BLaER1 treated with 17β-estradiol and CSF1 and Interleukin-3, amounts not matched to agents 10 nM and 100 nM (cell line): Measurements from ENCODE around the gene CERK.
A peak's percentile ranks its signal among the peaks of the same experiment; 100 is the strongest.
"Not testable (repeated sequence)": the region's sequence is repeated elsewhere in the genome, so short reads cannot be mapped to it uniquely, and the experiment has no call there.

Experiments
- H3K27ac ChIP-seq, 11 experiments: shearing (Covaris generic); formaldehyde crosslinking; 2 replicates each; pipeline ENCODE4 v1.8.1; 2022
- H3K27me3 ChIP-seq, 11 experiments: shearing (Covaris generic); formaldehyde crosslinking; 2 replicates each; pipeline ENCODE4 v1.8.1; 2022
- H3K36me3 ChIP-seq, 11 experiments: shearing (Covaris generic); formaldehyde crosslinking; 2 replicates each; pipeline ENCODE4 v1.8.1; 2022
- H3K4me1 ChIP-seq, 10 experiments: shearing (Covaris generic); formaldehyde crosslinking; 2 replicates each; pipeline ENCODE4 v1.8.1; 2022
- H3K4me2 ChIP-seq, 11 experiments: shearing (Covaris generic); formaldehyde crosslinking; 2 replicates each; pipeline ENCODE4 v1.8.1; 2022
- H3K4me3 ChIP-seq, 10 experiments: shearing (Covaris generic); formaldehyde crosslinking; 2 replicates each; pipeline ENCODE4 v1.8.1; 2022
- H3K9ac ChIP-seq, 11 experiments: shearing (Covaris generic); formaldehyde crosslinking; 2 replicates each; pipeline ENCODE4 v1.8.1; 2022
- H3K9me3 ChIP-seq, 11 experiments: shearing (Covaris generic); formaldehyde crosslinking; replicated peaks in 1 of 11; 2 replicates each; pipeline ENCODE4 v1.8.1; 2022
- H4K20me1 ChIP-seq, 11 experiments: shearing (Covaris generic); formaldehyde crosslinking; 2 replicates each; pipeline ENCODE4 v1.8.1; 2022
- Cebpa-rat ChIP-seq, 11 experiments: shearing (Covaris generic); IDR thresholded peaks; 2 replicates each; pipeline ENCODE4 v1.8.1; 2022

Gene CERK

DNA sequence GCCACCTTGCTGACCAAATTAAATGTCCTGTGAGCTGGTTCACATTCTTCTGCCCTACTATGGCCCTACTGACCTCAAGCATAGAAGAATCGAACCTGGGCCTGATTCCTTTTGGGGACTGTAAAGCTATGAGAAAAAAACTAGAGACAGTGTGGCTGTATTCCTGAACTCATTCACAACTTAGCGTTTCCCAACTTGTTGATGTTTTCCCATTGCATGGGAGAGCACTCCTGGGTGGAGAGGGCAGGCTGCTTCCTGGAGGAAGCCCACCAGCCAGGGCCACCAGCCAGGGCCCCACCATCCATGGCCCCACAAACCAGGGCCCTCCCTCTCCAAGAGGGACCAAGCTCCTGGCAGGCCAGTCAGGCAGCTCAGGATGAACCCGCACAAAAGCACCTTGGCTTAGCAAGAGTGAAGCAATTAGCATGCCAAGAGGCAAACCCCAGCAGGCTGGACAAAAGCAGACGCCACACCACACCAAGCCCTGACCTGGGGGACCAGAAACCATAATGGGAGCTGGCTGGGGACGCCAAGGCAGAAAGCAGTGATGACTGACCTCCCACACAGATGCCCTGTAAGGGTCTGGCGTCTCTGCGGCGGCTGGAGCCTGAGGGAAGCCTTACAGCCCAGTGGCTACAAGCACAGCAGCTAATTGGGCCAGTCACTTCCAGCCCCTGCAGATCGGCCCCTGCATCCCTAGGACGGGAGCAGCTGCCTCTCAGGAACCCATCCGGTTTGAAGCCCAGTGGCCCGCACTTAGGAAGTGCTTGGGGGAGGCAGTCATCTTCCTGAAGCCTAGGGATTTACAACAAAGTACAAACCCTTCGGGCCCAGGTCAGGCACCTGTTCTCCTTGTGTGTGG, 2.1 kb downstream of the CERK start:
- peak overlapping the region; percentile 90 to 100 (median 98) for H3K4me2 ChIP-seq
- no peak for TF ChIP-seq Cebpa-rat (IDR thresholded peaks at IDR 0.05)
- peak overlapping the region; percentile 71 to 92 (median 83) for H3K4me3 ChIP-seq
- peaks cover 0 to 13% (median 6%) of the 10 kb centered on the region in 11 experiments; a peak in 9 of 22 replicates for H3K36me3 ChIP-seq
- peaks cover 48 to 66% (median 63%) of the 10 kb centered on the region in 11 experiments for H4K20me1 ChIP-seq
- peaks cover 86 to 89% (median 88%) of the 10 kb centered on the region in 10 experiments for H3K4me1 ChIP-seq
- peak overlapping the region in 10 of 11 experiments; percentile 74 to 94 (median 90); a peak in 19 of 22 replicates for H3K27ac ChIP-seq
- H3K27me3 ChIP-seq, result no peaks in the 10 kb centered on the region
- peak overlapping the region; percentile 85 to 95 (median 93) for H3K9ac ChIP-seq
- H3K9me3 ChIP-seq, result no peaks in the 10 kb centered on the region

DNA sequence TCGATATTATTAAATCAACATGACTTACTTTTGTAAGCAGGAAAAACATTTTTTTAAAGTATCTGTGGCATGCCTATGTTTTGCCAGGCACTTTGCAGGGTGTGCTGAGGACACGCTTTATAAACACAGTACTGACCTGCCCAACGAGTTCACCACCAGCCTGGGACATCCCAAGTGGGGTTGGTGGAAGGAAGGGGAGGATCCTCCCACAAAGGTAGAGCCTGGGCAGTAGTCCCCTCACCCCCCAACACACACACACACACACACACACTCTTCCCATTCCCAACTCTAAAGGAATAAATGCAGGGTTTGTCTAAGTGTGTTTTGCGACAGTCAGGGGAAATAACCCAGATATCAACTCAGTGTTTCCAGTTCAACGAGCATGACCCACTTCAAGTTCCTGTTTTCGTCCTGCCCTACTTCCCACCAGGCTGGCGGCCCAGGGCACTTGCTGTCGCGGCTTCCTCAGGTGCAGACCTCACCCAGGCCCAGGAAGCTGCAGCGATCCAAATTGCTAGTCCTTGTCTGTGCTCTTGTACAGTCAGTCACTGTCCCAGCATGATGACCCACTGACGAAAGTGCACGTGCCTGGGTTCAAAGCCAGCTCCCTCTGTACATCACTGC, 3.1 kb downstream of the CERK start:
- H3K36me3 ChIP-seq, result peaks cover 0 to 15% (median 6%) of the 10 kb centered on the region in 11 experiments; a peak in 9 of 22 replicates
- peaks cover 85 to 89% (median 88%) of the 10 kb centered on the region in 10 experiments for H3K4me1 ChIP-seq
- peaks cover 58 to 77% (median 73%) of the 10 kb centered on the region in 11 experiments for H4K20me1 ChIP-seq
- H3K9me3 ChIP-seq, result no peaks in the 10 kb centered on the region
- H3K27ac ChIP-seq, result peak overlapping the region in 10 of 11 experiments; percentile 39 to 94 (median 90); a peak in 20 of 22 replicates
- H3K9ac ChIP-seq, result peak overlapping the region; percentile 85 to 95 (median 93); a peak in 19 of 22 replicates
- H3K27me3 ChIP-seq, result no peaks in the 10 kb centered on the region
- peak overlapping the region; percentile 90 to 100 (median 98) for H3K4me2 ChIP-seq
- no peak for TF ChIP-seq Cebpa-rat (IDR thresholded peaks at IDR 0.05)
- peak overlapping the region; percentile 1 to 92 (median 83); a peak in 17 of 20 replicates for H3K4me3 ChIP-seq

DNA sequence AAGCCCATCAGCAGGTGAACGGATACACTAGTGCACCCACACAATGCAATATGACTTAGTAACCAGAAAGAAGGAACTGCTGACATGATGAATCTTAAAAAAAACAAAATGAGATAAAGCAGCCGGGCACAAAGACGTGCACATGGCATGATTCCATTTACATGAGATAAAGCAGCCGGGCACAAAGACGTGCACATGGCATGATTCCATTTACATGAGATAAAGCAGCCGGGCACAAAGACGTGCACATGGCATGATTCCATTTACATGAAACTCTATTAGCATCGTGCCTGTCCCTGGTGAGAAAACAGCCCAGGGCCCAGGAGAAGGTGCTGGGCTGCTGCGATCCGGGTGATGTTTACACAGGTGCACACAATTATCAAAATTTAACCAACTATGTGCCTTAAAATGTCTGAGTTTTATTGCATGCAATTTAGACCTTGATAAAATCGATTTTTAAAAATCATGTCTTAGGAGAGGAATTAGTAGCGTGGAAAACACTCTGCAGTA, 3.8 kb downstream of the CERK start:
- Histone ChIP-seq H3K4me2 (peak overlapping the region; percentile 90 to 100 (median 98)), H3K9ac (peak overlapping the region in 7 of 11 experiments; percentile 91 to 95 (median 95); a peak in 13 of 22 replicates), H3K4me1 (peaks cover 79 to 89% (median 88%) of the 10 kb centered on the region in 10 experiments), H4K20me1 (peaks cover 65 to 84% (median 80%) of the 10 kb centered on the region in 11 experiments), H3K36me3 (peaks cover 0 to 17% (median 6%) of the 10 kb centered on the region in 11 experiments; a peak in 12 of 22 replicates), H3K4me3 (peak overlapping the region in 7 of 10 experiments; percentile 71 to 92 (median 84); a peak in 10 of 20 replicates), H3K27ac (peak overlapping the region in 8 of 11 experiments; percentile 83 to 94 (median 92); a peak in 16 of 22 replicates)
- not testable (repeated sequence) for H3K27me3 ChIP-seq, H3K9me3 ChIP-seq

DNA sequence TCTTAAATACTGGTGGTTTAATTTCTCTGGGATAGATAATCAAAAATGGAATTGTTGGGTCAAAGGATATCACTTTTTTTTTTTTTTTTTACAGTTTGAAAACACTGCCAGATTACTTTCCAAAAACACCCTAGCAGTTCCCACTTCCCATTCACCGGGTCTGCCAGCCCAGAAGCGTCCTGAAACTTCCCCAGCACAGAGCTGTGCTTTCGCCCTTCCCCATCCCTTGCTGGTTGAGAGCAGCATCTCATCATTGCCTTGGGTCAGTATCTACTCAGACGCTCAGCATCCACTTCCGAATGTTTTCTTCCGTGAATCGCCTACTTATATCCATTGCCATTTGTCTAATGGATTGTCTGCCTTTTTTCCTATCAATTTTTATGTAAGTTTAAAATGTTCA, 5.5 kb downstream of the CERK start:
- H3K4me3 ChIP-seq, result no peak overlapping the region
- peaks cover 14 to 34% (median 20%) of the 10 kb centered on the region in 11 experiments; a peak in 21 of 22 replicates for H3K36me3 ChIP-seq
- H3K4me2 ChIP-seq, result peak overlapping the region; percentile 25 to 100 (median 98); a peak in 21 of 22 replicates
- TF ChIP-seq Cebpa-rat (IDR thresholded peaks at IDR 0.05), result no peak
- peaks cover 71 to 97% (median 96%) of the 10 kb centered on the region in 10 experiments for H3K4me1 ChIP-seq
- peak overlapping the region in 3 of 11 experiments; percentile 16 to 36 (median 31); a peak in 2 of 22 replicates for H3K27ac ChIP-seq
- H3K9me3 ChIP-seq, result no peaks in the 10 kb centered on the region
- peak overlapping the region in 3 of 11 experiments; percentile 35 to 41 (median 38); a peak in 3 of 22 replicates for H3K9ac ChIP-seq
- peaks cover 83 to 100% (median 97%) of the 10 kb centered on the region in 11 experiments for H4K20me1 ChIP-seq
- no peaks in the 10 kb centered on the region for H3K27me3 ChIP-seq

DNA sequence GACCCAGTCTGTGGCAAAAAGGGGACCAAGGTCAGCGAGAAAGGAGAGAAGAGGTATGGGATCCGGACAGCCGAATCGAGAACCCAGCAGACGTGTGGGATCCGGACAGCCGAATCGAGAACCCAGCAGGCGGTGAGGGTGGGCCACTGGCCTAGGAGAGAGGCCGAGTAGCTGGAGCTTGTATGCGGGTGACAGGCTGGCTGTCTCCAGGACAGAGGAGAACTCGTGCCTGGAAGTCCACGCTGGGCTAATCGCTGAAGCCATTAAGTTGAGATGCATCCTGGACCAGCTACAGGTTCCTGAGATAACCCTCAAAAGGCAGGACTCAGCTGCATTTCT, 6.0 kb downstream of the CERK start:
- no peaks in the 10 kb centered on the region for H3K27me3 ChIP-seq
- peak overlapping the region in 8 of 11 experiments; percentile 6 to 58 (median 45); a peak in 10 of 22 replicates for H3K27ac ChIP-seq
- H3K4me3 ChIP-seq, result no peak overlapping the region
- no peak for TF ChIP-seq Cebpa-rat (IDR thresholded peaks at IDR 0.05)
- peaks cover 88 to 100% (median 98%) of the 10 kb centered on the region in 11 experiments for H4K20me1 ChIP-seq
- peak overlapping the region; percentile 63 to 100 (median 98) for H3K4me2 ChIP-seq
- H3K36me3 ChIP-seq, result peaks cover 18 to 39% (median 23%) of the 10 kb centered on the region in 11 experiments; a peak in 21 of 22 replicates
- no peaks in the 10 kb centered on the region for H3K9me3 ChIP-seq
- H3K4me1 ChIP-seq, result peaks cover 70 to 100% (median 99%) of the 10 kb centered on the region in 10 experiments
- H3K9ac ChIP-seq, result peak overlapping the region in 10 of 11 experiments; percentile 16 to 62 (median 42); a peak in 15 of 22 replicates

DNA sequence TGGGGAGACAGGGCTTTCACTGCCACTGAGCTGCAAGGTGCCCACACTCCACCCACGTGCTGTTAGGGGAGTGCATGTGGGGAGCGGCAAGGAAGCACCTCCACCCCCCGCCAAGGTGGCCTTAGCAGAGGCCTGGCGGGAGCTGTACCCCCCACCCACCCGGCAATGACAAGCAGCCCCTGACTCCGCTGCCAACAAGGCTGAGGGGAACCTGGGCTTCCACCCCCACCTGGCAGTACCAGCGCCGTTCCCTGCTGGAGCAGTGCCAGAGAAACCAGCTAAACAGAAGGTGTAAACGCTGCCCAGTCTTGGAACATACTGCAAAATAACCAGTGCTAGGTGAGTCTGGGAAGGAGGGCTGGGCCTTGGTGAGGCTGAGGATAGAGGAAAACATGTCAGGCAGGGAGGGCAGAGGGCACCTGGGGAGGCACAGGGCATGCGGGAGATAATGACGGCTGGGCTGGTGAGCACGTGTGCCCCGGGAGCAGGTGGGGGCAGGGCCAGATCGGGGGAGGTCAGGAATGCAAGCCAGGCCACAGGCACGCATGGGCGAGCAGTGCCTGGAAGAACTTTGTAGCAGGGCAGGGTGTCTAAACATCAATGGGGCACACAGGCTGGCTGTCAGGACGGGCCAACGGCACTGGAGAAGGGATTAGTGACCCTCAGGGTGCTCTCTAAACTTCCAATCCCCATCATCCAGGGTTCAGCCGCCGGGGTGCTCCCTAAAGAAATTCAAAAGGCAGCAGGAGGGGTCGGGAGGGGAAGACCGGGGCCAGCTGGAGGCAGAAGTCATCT, 6.6 kb downstream of the CERK start:
- H3K27ac ChIP-seq, result peak overlapping the region in 8 of 11 experiments; percentile 6 to 58 (median 45); a peak in 11 of 22 replicates
- H3K4me2 ChIP-seq, result peak overlapping the region; percentile 63 to 100 (median 98)
- peaks cover 64 to 98% (median 97%) of the 10 kb centered on the region in 10 experiments for H3K4me1 ChIP-seq
- TF ChIP-seq Cebpa-rat (IDR thresholded peaks at IDR 0.05), result no peak
- H3K9ac ChIP-seq, result peak overlapping the region in 10 of 11 experiments; percentile 16 to 62 (median 44); a peak in 15 of 22 replicates
- peaks cover 88 to 100% (median 98%) of the 10 kb centered on the region in 11 experiments for H4K20me1 ChIP-seq
- H3K4me3 ChIP-seq, result peak overlapping the region in 2 of 10 experiments; percentile 7 to 26; a peak in 2 of 20 replicates
- H3K36me3 ChIP-seq, result peaks cover 18 to 43% (median 28%) of the 10 kb centered on the region in 11 experiments; a peak in 21 of 22 replicates
- no peaks in the 10 kb centered on the region for H3K27me3 ChIP-seq
- H3K9me3 ChIP-seq, result no peaks in the 10 kb centered on the region

DNA sequence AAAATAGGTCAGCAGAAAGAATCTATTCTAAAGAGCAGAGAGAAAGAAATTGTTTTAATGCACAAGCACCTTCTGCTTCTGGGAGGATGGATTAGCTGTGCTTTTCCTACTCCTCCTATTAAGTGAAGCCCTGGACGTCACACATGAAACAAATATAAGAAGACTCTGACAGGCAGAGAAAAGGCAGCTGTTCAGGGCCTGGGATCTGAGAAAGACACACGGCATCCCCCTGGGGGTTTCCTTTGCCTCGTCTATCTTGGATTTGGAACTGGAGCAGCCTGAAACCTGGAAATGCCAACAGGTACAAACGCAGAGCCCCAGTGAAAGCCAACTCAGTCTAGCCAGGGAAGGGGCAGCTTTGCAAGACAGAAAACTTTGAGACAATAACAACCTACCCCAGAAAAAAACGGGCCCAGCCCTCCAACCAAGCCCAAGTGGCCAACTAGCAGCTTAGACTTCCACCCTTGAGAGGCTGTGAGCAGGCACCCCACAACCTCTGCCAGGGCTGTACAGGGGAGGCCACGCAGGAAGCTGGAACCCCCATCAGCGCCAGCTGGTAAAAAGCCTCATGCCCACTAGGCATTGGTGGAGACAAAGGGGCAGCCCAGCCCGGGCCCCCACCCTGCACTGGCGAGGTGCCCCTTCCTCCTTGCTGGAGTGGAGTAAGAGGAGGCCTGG, 7.3 kb downstream of the CERK start:
- Histone ChIP-seq H3K9ac (peak overlapping the region in 8 of 11 experiments; percentile 30 to 62 (median 48); a peak in 11 of 22 replicates), H3K27ac (peak overlapping the region in 7 of 11 experiments; percentile 2 to 58 (median 26); a peak in 7 of 22 replicates), H3K27me3 (no peaks in the 10 kb centered on the region), H4K20me1 (peaks cover 88 to 100% (median 98%) of the 10 kb centered on the region in 11 experiments), H3K4me2 (peak overlapping the region; percentile 63 to 100 (median 98); a peak in 21 of 22 replicates), H3K36me3 (peaks cover 25 to 51% (median 36%) of the 10 kb centered on the region in 11 experiments; a peak in 21 of 22 replicates), H3K4me1 (peaks cover 57 to 93% (median 90%) of the 10 kb centered on the region in 10 experiments), H3K9me3 (no peaks in the 10 kb centered on the region), H3K4me3 (peak overlapping the region in 1 of 10 experiments; percentile 26; a peak in 1 of 20 replicates)
- no peak for TF ChIP-seq Cebpa-rat (IDR thresholded peaks at IDR 0.05)
